ENCODE results near the gene EHBP1.

Gene EHBP1

DNA sequence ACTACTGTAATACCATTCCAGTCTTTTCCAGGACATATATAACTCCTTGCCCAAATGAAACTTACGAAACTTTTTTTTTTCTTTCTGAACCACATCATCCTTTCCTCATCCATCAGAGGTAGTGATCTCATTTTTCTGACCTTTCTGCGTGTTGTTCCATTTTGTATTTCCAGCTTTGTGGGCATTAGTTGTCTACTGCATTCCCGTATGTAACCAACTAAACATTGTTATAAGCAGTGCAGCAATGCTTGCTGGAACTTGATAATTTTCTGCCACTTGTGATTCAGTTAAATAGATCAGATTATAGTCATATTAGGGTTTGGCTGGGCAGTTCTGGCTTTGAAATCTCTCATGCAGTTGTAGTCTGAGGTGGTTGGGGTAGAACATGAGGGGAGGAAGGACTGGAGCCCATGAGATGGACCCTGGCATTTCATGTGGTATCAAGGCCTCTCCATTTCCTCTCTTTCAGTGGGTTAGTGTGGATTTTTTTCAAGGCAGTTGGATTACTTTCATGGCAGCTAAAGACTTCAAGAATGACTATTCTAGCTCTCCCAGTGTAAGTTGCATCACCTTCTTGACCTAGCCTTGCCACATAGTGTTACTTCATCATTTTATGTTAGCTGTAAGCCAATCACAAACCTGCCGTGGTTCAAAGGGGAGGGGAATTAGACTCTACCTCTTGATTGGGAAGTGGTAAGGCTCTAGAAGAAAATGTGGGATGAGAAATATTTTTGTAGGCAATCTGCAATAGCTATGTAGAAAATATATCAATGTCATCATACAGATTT is 80.5 kb downstream of the EHBP1 start:
- DNase-seq: no peak

DNA sequence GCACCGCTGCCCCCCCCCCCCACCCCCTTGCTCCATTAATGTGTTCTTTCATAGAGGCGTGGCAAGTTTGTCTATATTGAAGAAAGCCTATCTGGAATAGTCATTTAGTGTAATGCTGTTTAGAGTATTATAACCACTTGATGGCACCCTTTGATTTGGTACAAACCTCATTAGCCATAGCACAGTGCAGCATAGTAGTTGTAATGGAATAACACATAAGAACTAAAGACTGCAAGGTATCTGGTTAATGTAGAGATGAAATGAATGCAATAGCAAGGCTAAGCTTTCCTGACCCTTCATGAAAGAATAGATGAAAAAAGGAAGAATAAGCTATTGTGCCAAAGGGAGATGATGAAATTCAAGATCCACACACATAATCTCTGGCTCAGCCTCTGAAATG is 81.9 kb downstream of the EHBP1 start:
- DNase-seq: no peak

DNA sequence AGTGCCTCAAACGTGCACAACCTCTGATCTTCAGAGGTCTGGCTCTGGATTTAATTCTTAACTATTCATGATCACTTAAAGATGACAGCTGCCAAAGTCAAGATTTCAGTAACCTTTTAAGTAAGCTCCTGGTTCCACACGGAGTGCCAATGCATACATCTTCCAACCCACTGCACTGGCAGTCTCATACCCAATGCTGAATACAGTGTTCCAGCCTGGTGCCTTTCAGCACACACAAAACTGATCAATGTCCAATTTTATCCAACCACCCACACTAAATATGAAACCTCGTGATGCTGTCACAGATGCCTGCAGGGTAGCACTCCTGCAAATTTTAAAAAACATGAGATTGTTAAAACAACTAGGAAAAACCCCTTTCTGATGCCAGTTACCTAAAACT is 84.0 kb downstream of the EHBP1 start:
- DNase-seq: no peak

GRCh38 chr2:62789918-62790317 is 84.4 kb downstream of the EHBP1 start:
- no peak for DNase-seq

GRCh38 chr2:62792408-62792807 is 86.9 kb downstream of the EHBP1 start:
- no peak for DNase-seq

GRCh38 chr2:62793213-62793612 is 87.7 kb downstream of the EHBP1 start:
- DNase-seq: no peak

DNA sequence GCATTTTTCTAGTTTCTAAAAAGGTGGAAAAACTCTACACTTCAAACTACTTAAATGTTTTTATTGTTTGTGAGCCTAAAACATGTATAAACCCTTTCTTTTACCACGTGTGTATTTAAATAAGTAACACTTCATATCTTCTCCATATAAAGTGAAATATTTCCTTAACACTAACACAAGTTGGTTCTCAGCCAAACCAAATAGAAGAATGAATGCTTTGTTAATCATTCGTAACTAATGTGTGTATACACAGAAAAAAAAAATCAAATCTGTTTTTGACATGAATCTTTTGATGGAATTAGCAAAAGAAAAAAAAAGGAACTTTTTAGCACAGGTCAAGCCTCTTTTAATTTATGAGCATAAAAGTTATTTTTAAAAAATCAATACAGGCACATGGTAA is 89.3 kb downstream of the EHBP1 start:
- DNase-seq: no peak

- DNase-seq: no peak
These were observed 89.8 kb downstream of the EHBP1 start for GRCh38 chr2:62795341-62795740.

DNA sequence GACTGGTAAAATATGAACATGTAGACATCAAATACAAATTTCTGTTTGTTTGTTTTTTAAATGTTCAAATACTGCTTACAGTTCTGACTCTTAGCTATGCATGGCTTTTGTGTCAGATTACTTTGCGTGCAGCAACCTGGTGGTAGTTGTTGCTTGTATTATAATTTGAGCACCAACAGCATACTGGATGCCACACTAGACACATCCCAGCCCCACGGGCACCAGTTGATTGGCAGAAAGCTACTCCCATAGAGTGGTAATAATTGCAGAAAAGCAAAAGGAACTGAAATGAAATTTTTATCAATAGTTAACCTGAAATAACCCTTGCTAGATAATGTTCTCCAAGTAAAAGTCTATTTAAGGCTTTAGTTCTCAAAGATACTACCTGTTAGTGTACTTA is 91.6 kb downstream of the EHBP1 start:
- DNase-seq: no peak

DNA sequence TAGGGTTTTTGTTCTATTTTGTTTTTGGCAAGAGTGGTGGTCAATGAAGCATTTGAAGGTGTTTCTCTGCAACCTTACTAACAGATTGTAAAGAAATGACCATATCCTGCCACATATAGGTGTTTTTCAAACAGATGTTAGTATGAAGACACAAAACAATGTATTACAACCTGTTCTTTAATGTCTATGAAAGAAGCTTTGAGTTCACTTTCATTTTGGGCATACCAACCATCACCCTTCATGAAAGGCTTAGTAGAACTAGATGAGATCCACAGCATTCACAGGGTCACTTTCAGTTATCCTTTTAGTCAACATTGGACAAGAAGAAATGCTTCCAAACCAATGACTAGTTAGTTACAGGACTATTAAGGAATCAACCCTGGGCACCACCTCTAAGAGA is 95.1 kb downstream of the EHBP1 start:
- no peak for DNase-seq

GRCh38 chr2:62801110-62801509 is 95.6 kb downstream of the EHBP1 start:
- DNase-seq: no peak

- no peak for DNase-seq
These were observed 96.5 kb downstream of the EHBP1 start for GRCh38 chr2:62801814-62802523.

GRCh38 chr2:62803961-62804360 is 98.4 kb downstream of the EHBP1 start:
- DNase-seq: no peak

GRCh38 chr2:62806231-62806630 is 100.7 kb downstream of the EHBP1 start:
- DNase-seq: no peak

DNA sequence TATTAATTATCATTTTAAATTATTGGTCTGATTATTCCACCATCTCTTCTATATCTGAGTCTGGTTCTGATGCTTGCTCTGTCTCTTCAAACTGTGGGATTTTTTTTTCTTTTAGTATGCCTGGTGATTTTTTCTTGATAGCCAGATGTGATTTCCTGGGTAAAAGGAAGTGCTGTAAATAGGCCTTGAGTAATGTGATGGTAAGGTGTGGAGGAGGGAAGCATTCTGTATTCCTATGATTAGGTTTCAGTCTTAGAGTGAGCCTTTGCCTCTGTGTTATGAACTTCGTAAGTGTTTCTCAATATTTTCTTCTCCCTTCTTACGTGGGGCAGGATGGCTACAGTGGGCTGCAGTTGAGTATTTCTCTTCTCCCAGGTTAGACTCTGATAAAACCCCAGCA is 103.0 kb downstream of the EHBP1 start:
- no peak for DNase-seq

DNA sequence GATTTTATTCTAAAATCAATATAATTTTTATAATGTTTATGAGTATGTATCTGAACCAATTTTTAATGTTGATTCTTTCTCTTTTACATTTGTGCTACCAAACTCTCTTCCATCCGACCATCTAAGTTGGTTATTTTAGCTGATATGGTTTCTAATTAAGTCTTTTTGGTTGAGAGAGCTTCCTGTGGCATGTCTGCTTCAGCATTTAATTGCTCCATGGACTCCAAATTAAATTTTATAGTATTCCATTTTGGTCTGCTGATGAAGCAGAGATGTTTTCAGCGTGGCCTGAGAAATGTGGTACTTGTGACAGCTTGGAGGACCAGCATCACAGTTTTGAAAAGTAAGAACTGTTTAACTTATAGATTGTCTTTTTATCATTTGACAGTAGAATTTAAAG is 105.6 kb downstream of the EHBP1 start:
- DNase-seq: no peak

DNA sequence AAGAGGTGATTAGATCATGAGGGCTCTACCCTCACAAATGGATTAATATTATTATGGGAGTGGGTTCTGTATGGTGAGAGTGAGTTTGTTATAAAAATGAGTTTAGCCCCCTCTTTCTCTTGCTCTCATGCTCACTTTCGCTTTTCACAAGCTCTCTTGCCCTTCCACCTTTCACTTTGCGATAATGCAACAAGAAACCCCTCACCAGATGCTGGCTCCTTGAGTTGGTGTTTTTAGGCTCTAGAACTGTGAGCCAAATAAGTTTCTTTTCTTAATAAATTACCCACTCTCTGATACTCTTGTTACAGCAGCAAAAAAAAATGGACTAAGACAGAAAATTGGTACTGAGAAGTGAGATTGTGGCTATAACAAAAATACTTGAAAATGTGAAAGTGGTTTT is 106.5 kb downstream of the EHBP1 start:
- DNase-seq: no peak

GRCh38 chr2:62812921-62813825 is 107.7 kb downstream of the EHBP1 start:
- DNase-seq: no peak

- DNase-seq: no peak
These were observed 108.6 kb downstream of the EHBP1 start for GRCh38 chr2:62814123-62814522.

DNA sequence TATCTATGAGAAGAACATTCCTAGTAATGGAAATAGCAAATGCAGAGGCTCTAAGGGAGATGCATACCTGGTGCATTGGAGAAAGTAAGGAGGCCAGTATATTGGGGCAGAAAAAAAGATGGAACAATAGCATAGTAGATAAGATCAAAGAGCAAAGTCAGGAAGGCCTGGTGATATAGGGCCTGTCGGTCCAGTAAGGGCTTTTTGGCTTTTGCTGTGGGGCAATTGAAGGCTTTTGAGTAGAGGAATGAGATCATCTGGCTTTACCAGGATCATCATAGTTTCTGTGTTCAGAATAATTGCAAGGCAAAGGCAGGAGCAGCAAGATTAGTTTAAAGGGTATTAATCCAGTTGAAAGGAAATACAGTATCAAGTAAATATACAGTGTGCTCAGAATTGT is 111.8 kb downstream of the EHBP1 start:
- no peak for DNase-seq

DNA sequence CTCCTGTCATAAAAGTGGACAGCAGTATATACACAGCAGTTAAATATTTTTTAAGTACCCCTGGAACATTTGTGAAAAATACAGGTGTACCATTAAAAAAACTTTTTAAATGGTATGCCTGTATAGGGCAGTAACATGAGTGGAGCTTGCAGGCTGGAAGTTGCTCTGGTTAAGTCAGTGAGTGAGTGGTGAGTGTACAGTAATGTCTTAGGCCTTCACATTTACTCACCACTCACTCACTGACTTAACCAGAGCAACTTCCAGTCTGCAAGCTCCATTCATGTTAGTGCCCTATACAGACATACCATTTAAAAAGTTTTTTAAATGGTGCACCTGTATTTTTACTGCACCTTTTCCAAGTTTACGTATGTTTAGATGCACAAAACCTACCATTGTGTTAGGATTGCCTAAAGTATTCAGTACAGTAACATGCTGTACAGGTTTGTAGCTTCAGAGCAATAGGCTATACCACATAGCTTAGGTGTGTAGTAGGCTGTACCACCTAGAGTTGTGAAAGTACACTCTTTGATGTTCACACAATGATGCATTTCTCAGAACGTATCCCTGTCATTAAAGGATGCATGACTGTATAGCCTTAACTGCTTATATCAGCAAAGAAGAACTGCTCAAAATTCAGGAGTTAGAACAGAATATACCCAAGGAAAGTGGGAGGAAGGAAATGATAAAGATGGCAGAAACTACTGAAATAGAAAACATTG is 112.6 kb downstream of the EHBP1 start:
- DNase-seq: no peak

GRCh38 chr2:62822549-62822948 is 117.0 kb downstream of the EHBP1 start:
- no peak for DNase-seq

DNA sequence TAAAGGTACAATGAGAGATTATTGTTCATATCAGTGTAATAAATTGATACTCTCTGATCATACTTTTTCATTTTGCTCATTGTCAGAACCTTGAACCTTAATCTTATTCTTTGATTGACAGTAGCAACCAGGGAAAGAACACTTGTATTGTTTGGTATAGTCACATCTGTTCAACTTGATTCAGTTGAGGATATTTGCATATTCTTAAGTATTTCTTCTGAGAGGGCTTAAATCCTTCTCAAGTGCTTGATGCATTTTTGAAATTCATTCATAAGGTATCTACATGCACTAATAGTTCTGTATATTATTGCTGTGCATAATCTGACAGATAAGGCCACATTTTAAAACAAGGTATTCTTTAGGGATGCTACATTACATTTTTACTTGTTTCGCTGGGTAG is 118.9 kb downstream of the EHBP1 start:
- no peak for DNase-seq

All from stimulated activated CD4-positive, alpha-beta T cell treated with anti-CD3 and anti-CD28 coated beads, Interleukin-12 subunit alpha, Interleukin-12 subunit beta, amount 100 ng/mL, for 4 hours (primary cell).